Mesendoderm (in vitro differentiated cells): ENCODE measurements around the gene TRIM37.
"Not testable (repeated sequence)": the region's sequence is repeated elsewhere in the genome, so short reads cannot be mapped to it uniquely, and the experiment has no call there.

Experiments used
- DNase-seq: peaks from one replicate; pipeline ENCODE4 v3.0.0; 2013
- H2AK5ac ChIP-seq: 2 replicates; pipeline ENCODE4 v1.6.1; 2013; ENCODE audit warnings: low read length, inconsistent platforms
- H2BK120ac ChIP-seq: 2 replicates; pipeline ENCODE4 v1.6.1; 2013; ENCODE audit warnings: low read depth, mild to moderate bottlenecking, low read length, moderate library complexity, mixed read lengths
- H2BK15ac ChIP-seq: replicated peaks from 2 replicates; pipeline ENCODE4 v1.6.1; 2013; ENCODE audit warnings: low read depth, mild to moderate bottlenecking, moderate library complexity
- H2BK5ac ChIP-seq: 2 replicates; pipeline ENCODE4 v1.6.1; 2013; ENCODE audit warnings: low read length, inconsistent platforms
- H3K18ac ChIP-seq: 2 replicates; pipeline ENCODE4 v1.6.1; 2013; ENCODE audit warnings: mild to moderate bottlenecking, low read length, mixed read lengths
- H3K23ac ChIP-seq: one replicate; pipeline ENCODE4 v1.6.1; 2013; ENCODE audit warnings: low read length
- H3K27ac ChIP-seq: 2 replicates; pipeline ENCODE4 v1.5.1; 2013; ENCODE audit warnings: low read depth, mild to moderate bottlenecking, inconsistent platforms, low read length, moderate library complexity
- H3K27me3 ChIP-seq: 2 replicates; pipeline ENCODE4 v1.6.1; 2013; ENCODE audit warnings: low read length, control low read depth, mild to moderate bottlenecking, inconsistent platforms; ENCODE audit not compliant: insufficient read depth, poor library complexity
- H3K36me3 ChIP-seq: 2 replicates; pipeline ENCODE4 v1.6.1; 2013; ENCODE audit warnings: low read length, inconsistent platforms; ENCODE audit not compliant: control insufficient read depth, insufficient read depth
- H3K4ac ChIP-seq: one replicate; pipeline ENCODE4 v1.6.1; 2013; ENCODE audit warnings: low read depth, mild to moderate bottlenecking, low read length, moderate library complexity
- H3K4me1 ChIP-seq: 2 replicates; pipeline ENCODE4 v1.6.1; 2013; ENCODE audit warnings: low read depth, low read length, inconsistent platforms; ENCODE audit not compliant: control insufficient read depth
- H3K4me2 ChIP-seq: 2 replicates; pipeline ENCODE4 v1.6.1; 2013; ENCODE audit warnings: low read length
- H3K4me3 ChIP-seq: 2 replicates; pipeline ENCODE4 v1.5.1; 2013; ENCODE audit warnings: mild to moderate bottlenecking, low read length
- H3K56ac ChIP-seq: one replicate; pipeline ENCODE4 v1.6.1; 2013; ENCODE audit warnings: low read length
- H3K79me1 ChIP-seq: 2 replicates; pipeline ENCODE4 v1.6.1; 2013; ENCODE audit warnings: low read length, inconsistent platforms
- H3K79me2 ChIP-seq: 2 replicates; pipeline ENCODE4 v1.6.1; 2013; ENCODE audit warnings: mild to moderate bottlenecking, low read length; ENCODE audit not compliant: control insufficient read depth, insufficient read depth
- H3K9ac ChIP-seq: 2 replicates; pipeline ENCODE4 v1.6.1; 2013; ENCODE audit warnings: low read length, inconsistent platforms
- H4K5ac ChIP-seq: one replicate; pipeline ENCODE4 v1.6.1; 2013; ENCODE audit warnings: low read length
- H4K8ac ChIP-seq: one replicate; pipeline ENCODE4 v1.6.1; 2013; ENCODE audit warnings: low read depth, mild to moderate bottlenecking, control low read depth, low read length, moderate library complexity
- WGBS: extraction: QIAGEN DNeasy Blood & Tissue Kit; methylation state at CpG from one replicate; pipeline ENCODE4 v1.1.7; 2013; ENCODE audit warnings: low lambda C conversion rate, missing lambda C conversion rate; ENCODE audit not compliant: insufficient coverage; ENCODE audit errors: extremely low coverage; 5-methylcytosine and 5-hydroxymethylcytosine counted together

The TRIM37 gene

DNA sequence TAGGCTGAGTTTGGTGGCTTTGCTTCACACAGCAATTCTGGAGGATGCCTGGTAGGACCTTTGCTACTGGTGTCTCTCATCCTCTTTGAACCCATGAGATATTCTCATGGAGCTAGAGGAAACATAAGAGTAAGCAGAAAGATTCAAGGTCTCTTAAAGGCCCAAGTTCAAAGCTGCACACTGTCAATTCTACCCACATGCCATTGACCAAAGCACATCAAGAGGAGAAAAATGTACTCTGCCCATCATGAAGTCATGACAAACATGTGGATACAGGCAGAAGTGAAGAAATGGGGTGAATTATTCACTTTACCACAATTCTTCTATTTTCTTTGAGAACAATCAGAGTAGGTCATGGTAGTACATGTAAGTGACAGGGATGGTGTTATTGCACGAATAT, 35.2 kb upstream of the TRIM37 start:
- Histone ChIP-seq H3K18ac (no peak overlapping the region), H2BK120ac (no peak overlapping the region), H3K27ac (no peak overlapping the region), H3K79me1 (peaks cover 5% of the 10 kb centered on the region), H2BK15ac (no peak overlapping the region), H2AK5ac (no peak overlapping the region), H3K27me3 (no peaks in the 10 kb centered on the region), H3K56ac (no peak overlapping the region), H3K4me2 (no peak overlapping the region), H3K79me2 (peaks cover 52% of the 10 kb centered on the region), H3K36me3 (no peaks in the 10 kb centered on the region), H2BK5ac (no peak overlapping the region), H3K4me3 (no peak overlapping the region), H3K23ac (no peak overlapping the region), H3K4me1 (no peaks in the 10 kb centered on the region), H4K8ac (no peak overlapping the region), H3K9ac (no peak overlapping the region), H3K4ac (no peak overlapping the region), H4K5ac (no peak overlapping the region)
- DNase-seq: no peak
- no CpG with 5 or more reads among the region's 1 CpG for WGBS

DNA sequence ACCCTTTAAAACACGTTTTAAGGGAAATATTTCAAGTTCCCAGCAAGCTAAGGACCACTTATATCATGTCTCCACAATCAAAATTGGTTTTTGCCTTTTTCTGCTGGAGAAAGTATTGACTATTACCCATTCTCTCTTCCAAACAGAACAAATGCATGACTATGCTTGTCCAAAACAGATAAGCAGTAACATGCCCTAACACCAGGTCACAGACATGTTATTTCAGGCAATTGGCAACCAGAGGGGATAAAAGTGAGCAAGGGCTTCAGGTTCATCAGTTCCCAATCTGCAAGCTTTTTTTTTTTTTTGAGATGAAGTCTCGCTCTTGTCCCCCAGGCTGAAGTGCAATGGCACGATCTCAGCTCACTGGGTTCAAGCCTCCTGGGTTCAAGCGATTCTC, 33.3 kb upstream of the TRIM37 start:
- Histone ChIP-seq H3K27me3 (no peaks in the 10 kb centered on the region), H3K27ac (no peak overlapping the region), H3K4me1 (no peaks in the 10 kb centered on the region), H3K4ac (no peak overlapping the region), H3K79me2 (peaks cover 44% of the 10 kb centered on the region), H3K4me3 (no peak overlapping the region), H3K79me1 (peaks cover 5% of the 10 kb centered on the region), H3K23ac (no peak overlapping the region), H3K18ac (no peak overlapping the region), H2BK120ac (no peak overlapping the region), H2AK5ac (no peak overlapping the region), H2BK5ac (no peak overlapping the region), H2BK15ac (no peak overlapping the region), H3K4me2 (no peak overlapping the region), H4K8ac (no peak overlapping the region), H3K56ac (no peak overlapping the region), H3K9ac (no peak overlapping the region), H3K36me3 (no peaks in the 10 kb centered on the region), H4K5ac (no peak overlapping the region)
- WGBS: no CpG with 5 or more reads among the region's 4 CpGs
- no peak for DNase-seq

DNA sequence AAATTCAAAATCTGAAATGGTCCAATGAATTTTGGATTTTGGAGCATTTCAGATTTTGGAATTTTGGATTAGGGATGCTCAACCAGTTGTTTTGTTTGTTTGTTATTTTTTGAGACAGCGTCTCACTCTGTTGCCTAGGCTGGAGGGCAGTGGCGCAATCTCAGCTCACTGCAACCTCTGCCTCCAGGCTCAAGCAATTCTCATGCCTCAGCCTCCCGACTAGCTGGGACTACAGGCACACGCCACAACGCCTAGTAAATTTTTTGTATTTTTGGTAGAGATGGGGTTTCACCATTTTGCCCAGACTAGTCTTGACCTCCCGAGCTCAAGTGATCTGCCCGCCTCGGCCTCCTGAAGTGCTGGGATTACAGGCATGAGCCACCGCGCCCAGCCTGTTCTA, 31.7 kb upstream of the TRIM37 start:
- not testable (repeated sequence) for H3K27me3 ChIP-seq, H3K9ac ChIP-seq, H3K4me3 ChIP-seq, DNase-seq, H4K5ac ChIP-seq, H3K56ac ChIP-seq, H3K79me1 ChIP-seq, H3K4me1 ChIP-seq, H2BK5ac ChIP-seq, H2AK5ac ChIP-seq, H3K23ac ChIP-seq, H4K8ac ChIP-seq, H3K4ac ChIP-seq, H3K4me2 ChIP-seq, H3K36me3 ChIP-seq, H2BK15ac ChIP-seq, H2BK120ac ChIP-seq, H3K18ac ChIP-seq, H3K27ac ChIP-seq
- no CpG with 5 or more reads among the region's 10 CpGs for WGBS
- H3K79me2 ChIP-seq: peaks cover 33% of the 10 kb centered on the region

DNA sequence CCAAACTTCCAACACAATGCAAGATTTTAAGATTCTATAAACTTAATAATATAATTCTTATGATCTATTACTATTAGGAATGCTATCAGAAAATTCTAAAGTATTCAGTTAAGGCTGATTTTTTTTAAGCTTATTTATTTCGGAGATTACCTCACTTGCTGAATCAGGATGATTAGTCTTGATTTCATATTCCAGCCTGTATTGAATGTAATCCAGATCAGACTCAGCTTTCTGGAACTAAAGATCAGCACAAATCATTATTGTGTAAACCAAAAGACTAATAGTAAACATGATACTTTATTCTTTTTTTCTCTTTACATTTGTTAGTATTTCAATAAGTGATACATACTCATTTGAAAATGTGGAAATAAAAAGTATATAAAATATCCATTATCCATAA, 24.5 kb upstream of the TRIM37 start:
- H3K4ac ChIP-seq: no peak overlapping the region
- H4K8ac ChIP-seq: no peak overlapping the region
- no peaks in the 10 kb centered on the region for H3K36me3 ChIP-seq
- no peak overlapping the region for H3K18ac ChIP-seq
- no peak overlapping the region for H2BK15ac ChIP-seq
- H2BK5ac ChIP-seq: no peak overlapping the region
- H4K5ac ChIP-seq: no peak overlapping the region
- no peaks in the 10 kb centered on the region for H3K79me1 ChIP-seq
- no peak overlapping the region for H2BK120ac ChIP-seq
- WGBS: no CpG with 5 or more reads among the region's 1 CpG
- no peak overlapping the region for H3K56ac ChIP-seq
- H2AK5ac ChIP-seq: no peak overlapping the region
- H3K23ac ChIP-seq: no peak overlapping the region
- H3K4me3 ChIP-seq: no peak overlapping the region
- H3K27ac ChIP-seq: no peak overlapping the region
- H3K79me2 ChIP-seq: peaks cover 10% of the 10 kb centered on the region
- H3K4me1 ChIP-seq: no peaks in the 10 kb centered on the region
- no peak overlapping the region for H3K9ac ChIP-seq
- no peak for DNase-seq
- no peak overlapping the region for H3K4me2 ChIP-seq
- H3K27me3 ChIP-seq: no peaks in the 10 kb centered on the region

DNA sequence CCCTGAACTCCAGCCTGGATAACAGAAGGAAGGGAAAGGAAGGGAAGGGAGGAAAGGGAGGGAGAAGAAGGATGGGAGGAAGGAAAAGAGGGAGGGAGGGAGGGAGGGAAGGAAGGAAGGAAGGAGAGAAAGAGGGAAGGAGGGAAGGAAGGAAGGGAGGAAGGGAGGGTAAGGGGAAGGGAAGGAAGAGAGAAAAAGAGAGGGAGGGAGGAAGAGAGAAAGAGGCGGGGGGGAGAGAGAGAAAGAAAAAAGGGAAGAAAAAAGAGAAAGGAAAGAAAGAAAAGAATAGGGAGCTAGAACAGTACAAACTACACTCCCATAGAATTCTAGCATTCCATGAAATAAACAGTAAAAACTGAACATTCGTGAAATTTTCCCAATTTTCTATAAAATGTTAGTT, 23.1 kb upstream of the TRIM37 start:
- Histone ChIP-seq H2AK5ac (no peak overlapping the region), H3K4ac (no peak overlapping the region), H3K9ac (no peak overlapping the region), H3K18ac (no peak overlapping the region), H3K4me1 (no peaks in the 10 kb centered on the region), H3K79me2 (peaks cover 7% of the 10 kb centered on the region), H3K56ac (no peak overlapping the region), H2BK15ac (no peak overlapping the region), H2BK5ac (no peak overlapping the region), H4K5ac (no peak overlapping the region), H4K8ac (no peak overlapping the region), H3K36me3 (no peaks in the 10 kb centered on the region), H3K4me2 (no peak overlapping the region), H2BK120ac (no peak overlapping the region), H3K79me1 (no peaks in the 10 kb centered on the region), H3K23ac (no peak overlapping the region), H3K27me3 (no peaks in the 10 kb centered on the region), H3K27ac (no peak overlapping the region), H3K4me3 (no peak overlapping the region)
- no peak for DNase-seq
- WGBS: 100% methylated on average over 1 of the region's 2 CpGs

DNA sequence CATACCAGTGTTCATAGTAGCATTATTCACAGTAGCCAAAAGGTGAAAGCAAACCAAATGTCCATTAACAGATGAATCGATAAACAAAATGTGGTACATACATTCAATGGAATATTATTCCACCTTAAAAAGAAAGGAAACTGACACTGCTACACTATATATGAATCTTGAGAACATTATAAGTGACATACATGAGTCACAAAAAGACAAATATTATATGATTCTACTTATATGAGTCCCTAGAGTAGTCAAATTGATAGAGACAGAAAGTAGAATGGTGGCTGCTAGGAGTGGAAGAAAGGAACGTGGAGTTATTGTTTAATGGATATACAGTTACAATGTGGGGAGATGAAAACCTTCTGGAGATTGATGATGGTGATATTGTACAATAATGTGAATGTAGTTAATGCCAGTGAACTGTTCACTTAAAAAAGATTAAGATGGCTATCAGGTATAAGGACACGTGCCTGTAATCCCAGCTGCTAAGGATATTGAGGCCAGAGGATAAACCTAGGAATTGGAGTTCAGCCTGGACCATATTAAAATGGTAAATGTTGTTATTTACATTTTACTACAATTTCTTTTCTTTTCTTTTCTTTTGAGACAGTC, 20.2 kb upstream of the TRIM37 start:
- Histone ChIP-seq H3K23ac (no peak overlapping the region), H3K4me3 (no peak overlapping the region), H3K36me3 (no peaks in the 10 kb centered on the region)

More for the DNA sequence above, 20.2 kb upstream of the TRIM37 start:
- no peak overlapping the region for H2BK120ac ChIP-seq
- no peak overlapping the region for H4K8ac ChIP-seq
- no peak overlapping the region for H4K5ac ChIP-seq
- H3K4ac ChIP-seq: no peak overlapping the region
- no peak for DNase-seq
- no peaks in the 10 kb centered on the region for H3K79me2 ChIP-seq
- H3K56ac ChIP-seq: no peak overlapping the region
- no peak overlapping the region for H3K9ac ChIP-seq
- H3K18ac ChIP-seq: no peak overlapping the region
- no peak overlapping the region for H3K27ac ChIP-seq
- H2AK5ac ChIP-seq: no peak overlapping the region
- H2BK5ac ChIP-seq: no peak overlapping the region
- H3K79me1 ChIP-seq: no peaks in the 10 kb centered on the region
- no peaks in the 10 kb centered on the region for H3K27me3 ChIP-seq
- 100% methylated on average over 1 of the region's 3 CpGs for WGBS
- H3K4me2 ChIP-seq: no peak overlapping the region
- no peak overlapping the region for H2BK15ac ChIP-seq
- no peaks in the 10 kb centered on the region for H3K4me1 ChIP-seq
